ENCODE measurements around the gene TPD52L2.
A peak's percentile ranks its signal among the peaks of the same experiment; 100 is the strongest.

The TPD52L2 gene

DNA sequence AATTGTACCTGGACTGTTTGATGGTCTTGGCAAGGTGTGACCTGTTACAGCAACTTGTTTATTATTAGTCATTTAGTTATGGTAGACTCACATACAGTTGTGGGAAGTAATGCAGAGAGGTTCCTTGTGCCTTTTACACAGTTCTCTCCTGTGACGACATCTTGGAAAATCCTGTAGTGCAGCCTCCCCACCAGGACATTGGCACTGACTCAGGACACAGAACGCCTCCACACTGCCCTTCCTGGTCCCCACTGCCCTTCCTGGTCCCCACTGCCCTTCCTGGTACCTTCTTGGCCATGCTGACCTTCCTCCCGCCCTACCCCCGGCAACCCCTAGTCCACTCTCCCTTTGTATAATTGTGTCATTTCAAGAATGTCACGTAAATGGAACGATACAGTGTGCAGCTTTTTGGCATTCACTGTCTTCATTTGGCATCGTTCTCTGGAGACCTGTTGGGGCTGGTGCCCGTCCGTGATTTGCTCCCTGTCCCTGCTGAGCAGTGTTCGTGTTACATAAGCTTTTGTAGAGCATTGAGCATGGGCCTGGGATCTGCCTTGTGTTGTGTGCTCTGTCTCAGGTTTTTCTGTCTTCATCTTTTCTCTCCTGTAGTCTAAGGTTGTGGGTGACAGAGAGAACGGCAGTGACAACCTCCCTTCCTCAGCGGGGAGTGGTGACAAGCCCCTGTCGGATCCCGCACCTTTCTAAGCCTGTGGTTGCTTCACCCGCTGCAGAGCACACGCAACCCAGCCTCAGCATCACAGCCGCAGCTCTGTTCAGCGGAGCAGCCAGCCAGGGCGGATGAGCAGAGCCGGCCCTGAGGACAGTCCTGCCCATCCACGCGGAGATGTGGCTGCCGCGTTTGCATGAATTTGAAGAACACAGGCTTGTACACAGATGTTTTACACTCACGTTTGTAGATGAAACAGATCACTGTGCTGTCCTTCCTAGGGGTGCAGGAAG is 24.5 kb downstream of the TPD52L2 start:
- H3K4me3 ChIP-seq (ENCODE audit: low read length) = no peak overlapping the region
- TF ChIP-seq, protein P1, sequence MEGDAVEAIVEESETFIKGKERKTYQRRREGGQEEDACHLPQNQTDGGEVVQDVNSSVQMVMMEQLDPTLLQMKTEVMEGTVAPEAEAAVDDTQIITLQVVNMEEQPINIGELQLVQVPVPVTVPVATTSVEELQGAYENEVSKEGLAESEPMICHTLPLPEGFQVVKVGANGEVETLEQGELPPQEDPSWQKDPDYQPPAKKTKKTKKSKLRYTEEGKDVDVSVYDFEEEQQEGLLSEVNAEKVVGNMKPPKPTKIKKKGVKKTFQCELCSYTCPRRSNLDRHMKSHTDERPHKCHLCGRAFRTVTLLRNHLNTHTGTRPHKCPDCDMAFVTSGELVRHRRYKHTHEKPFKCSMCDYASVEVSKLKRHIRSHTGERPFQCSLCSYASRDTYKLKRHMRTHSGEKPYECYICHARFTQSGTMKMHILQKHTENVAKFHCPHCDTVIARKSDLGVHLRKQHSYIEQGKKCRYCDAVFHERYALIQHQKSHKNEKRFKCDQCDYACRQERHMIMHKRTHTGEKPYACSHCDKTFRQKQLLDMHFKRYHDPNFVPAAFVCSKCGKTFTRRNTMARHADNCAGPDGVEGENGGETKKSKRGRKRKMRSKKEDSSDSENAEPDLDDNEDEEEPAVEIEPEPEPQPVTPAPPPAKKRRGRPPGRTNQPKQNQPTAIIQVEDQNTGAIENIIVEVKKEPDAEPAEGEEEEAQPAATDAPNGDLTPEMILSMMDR (IDR thresholded peaks at IDR 0.05; ENCODE audit: insufficient read depth, low read depth, low read length, missing control alignments) = no peak
- DNase-seq (ENCODE audit: low read depth) = peak; percentile 94

DNA sequence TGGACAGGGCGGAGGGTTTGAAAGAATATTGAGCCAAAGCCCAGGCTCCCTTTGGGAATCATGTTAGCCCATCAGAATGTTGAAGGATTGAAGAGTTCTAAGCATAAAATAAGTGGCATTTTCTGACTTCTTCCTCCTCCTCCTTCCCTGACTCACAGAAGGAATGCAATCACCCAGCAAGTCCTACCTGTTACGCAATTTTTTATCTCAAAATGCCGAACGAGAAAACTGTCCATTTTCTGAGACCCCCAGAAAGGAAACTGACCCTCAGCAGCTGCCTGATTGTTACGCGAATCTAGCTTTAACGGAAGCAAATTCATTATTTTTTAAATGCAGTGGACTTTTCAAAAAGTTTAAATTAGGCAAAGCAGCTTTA is 25.1 kb downstream of the TPD52L2 start:
- no peak overlapping the region for H3K4me3 ChIP-seq (ENCODE audit: low read length)
- DNase-seq (ENCODE audit: low read depth) = peak; percentile 66
- TF ChIP-seq, protein P1 (IDR thresholded peaks at IDR 0.05; ENCODE audit: insufficient read depth, low read depth, low read length, missing control alignments) = no peak

DNA sequence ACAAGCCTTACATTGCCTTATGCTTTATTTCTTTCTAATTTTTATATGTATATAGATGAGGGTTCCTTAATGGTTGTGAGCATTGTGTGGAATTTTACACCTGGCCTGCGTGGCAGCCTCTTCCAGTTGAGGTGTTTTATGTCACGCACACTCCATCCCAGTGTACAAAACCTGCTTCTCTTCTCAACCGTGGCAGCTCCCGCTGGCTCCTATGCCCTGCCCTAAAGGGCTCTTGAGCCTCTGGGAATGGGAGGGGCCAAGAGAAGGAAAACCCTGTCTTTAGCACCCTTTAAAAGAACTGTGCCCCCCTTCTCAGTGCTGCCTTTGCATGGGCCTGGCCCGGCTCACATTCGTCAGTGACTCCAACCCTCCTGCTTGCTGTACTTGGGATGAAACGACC is 25.5 kb downstream of the TPD52L2 start:
- DNase-seq (ENCODE audit: low read depth) = no peak
- no peak overlapping the region for H3K4me3 ChIP-seq (ENCODE audit: low read length)
- TF ChIP-seq, protein P1 (IDR thresholded peaks at IDR 0.05; ENCODE audit: insufficient read depth, low read depth, low read length, missing control alignments) = no peak

DNA sequence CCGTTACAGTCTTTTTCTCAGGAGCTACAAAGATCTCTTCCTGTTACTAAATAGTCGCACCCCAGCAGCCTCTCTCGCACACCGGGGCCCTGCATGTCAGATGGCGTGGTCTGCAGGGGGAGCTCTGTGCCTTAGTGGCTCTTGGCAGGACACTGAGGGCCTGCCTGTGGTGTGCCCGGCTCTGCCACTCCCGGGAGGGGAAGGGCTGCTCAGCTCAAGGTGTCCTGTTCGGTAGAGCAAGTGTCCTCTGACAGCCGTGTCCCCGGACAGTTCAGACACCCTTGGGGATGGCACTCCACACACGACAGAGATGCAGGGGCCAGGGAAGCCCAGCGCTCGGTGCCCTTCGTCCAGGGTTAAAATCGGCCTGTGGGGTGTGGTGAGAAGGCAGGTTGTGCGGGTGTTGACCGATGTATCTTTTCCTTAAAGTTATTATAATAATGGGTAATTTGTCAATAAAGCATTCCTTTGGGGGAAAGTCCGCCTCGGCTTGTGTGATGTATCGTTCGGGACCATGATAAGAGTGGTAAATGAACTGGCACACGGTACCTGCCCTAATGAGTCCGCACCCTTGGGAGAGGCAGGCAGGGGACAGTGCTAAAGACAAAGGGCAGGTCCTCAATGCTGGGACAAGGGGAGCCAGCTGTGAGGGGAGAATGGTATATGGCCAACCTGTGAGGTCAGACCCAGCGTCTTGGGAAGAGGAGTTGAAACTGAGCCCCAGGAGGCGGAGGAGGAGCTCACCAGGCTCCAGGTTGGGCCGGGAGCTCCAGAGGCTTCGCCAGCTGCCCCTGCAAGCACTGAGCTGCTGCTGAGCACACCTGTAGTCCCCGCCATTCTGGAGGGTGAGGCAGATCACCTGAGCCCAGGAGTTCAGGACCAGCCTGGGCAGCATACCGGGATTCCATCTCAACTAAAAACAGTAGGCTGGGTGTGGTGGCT is 26.3 kb downstream of the TPD52L2 start:
- TF ChIP-seq, protein P1 (IDR thresholded peaks at IDR 0.05; ENCODE audit: insufficient read depth, low read depth, low read length, missing control alignments) = no peak
- H3K4me3 ChIP-seq (ENCODE audit: low read length) = no peak overlapping the region
- no peak for DNase-seq (ENCODE audit: low read depth)

DNA sequence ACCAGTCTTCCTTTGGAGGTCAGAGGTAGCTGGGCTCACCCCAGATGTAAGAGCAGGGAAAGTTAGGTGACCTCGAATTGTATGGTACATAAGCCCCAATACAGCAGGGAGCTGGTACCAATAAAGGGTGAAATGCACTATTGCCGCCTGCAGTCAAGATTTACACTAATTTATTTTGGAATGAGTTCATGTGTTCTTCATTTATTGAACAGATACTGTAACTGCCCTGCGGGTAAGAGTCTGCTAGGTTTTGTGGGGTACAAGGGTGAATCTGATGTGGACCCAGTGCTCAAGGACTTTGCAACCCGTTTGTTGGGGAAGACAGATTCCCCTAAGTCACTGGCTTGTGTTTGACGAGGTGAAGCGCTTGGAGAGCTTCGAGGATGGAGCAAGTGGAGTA is 27.3 kb downstream of the TPD52L2 start:
- H3K4me3 ChIP-seq (ENCODE audit: low read length) = no peak overlapping the region
- TF ChIP-seq, protein P1 (IDR thresholded peaks at IDR 0.05; ENCODE audit: insufficient read depth, low read depth, low read length, missing control alignments) = no peak
- no peak for DNase-seq (ENCODE audit: low read depth)

DNA sequence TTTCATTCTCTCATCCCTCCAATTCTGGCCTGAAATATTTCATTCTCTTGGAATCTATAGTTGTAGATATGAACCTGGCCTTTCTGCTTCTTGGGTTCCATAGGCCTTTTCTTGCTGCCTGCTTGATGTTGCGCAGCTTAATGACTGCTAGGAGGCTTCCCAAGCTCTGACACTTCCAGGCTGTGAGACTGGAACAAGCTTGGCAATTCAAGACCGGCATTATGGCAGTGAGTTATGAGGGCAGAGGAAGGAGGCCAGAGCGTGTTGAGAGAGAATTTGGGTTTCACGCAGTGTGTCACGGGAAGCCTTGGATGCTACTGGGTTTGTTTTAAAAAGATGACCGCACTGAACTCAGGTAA is 28.9 kb downstream of the TPD52L2 start:
- TF ChIP-seq, protein P1 (IDR thresholded peaks at IDR 0.05; ENCODE audit: insufficient read depth, low read depth, low read length, missing control alignments) = no peak
- DNase-seq (ENCODE audit: low read depth) = no peak
- H3K4me3 ChIP-seq (ENCODE audit: low read length) = peak overlapping the region; percentile 54
